Mucosa of rectum (tissue), 2 donors: Measurements from ENCODE around the gene UBR1.

Experiments used
- H3K27ac ChIP-seq, 2 donors: one replicate each; pipeline ENCODE4 v1.7.0; 2013; ENCODE audit warnings: inconsistent platforms in 2 of 2, low read depth in 2 of 2, low read length in 2 of 2
- H3K27me3 ChIP-seq, 2 donors: one replicate each; pipeline ENCODE4 v1.7.0; 2013; ENCODE audit warnings: low read length in 2 of 2; ENCODE audit not compliant: control insufficient read depth in 2 of 2, insufficient read depth in 2 of 2
- H3K36me3 ChIP-seq, 2 donors: one replicate each; pipeline ENCODE4 v1.7.0; 2013; ENCODE audit warnings: low read length in 2 of 2; ENCODE audit not compliant: control insufficient read depth in 2 of 2, insufficient read depth in 2 of 2
- H3K4me1 ChIP-seq, 2 donors: one replicate each; pipeline ENCODE4 v1.7.0; 2013; ENCODE audit warnings: low read length in 2 of 2, mild to moderate bottlenecking in 1 of 2; ENCODE audit not compliant: control insufficient read depth in 2 of 2, insufficient read depth in 2 of 2
- H3K4me3 ChIP-seq, 2 donors: one replicate each; pipeline ENCODE4 v1.7.0; 2013; ENCODE audit warnings: low read length in 2 of 2
- H3K9ac ChIP-seq, 2 donors: one replicate each; pipeline ENCODE4 v1.7.0; 2013; ENCODE audit warnings: low read length in 2 of 2, low read depth in 1 of 2, mild to moderate bottlenecking in 1 of 2
- H3K9me3 ChIP-seq, 2 donors: one replicate each; pipeline ENCODE4 v1.7.0; 2013; ENCODE audit warnings: low read length in 2 of 2; ENCODE audit not compliant: control insufficient read depth in 2 of 2
- donor health status: healthy.
- donor health status: Normal muscosa, but diverticular disease.

Gene UBR1

DNA sequence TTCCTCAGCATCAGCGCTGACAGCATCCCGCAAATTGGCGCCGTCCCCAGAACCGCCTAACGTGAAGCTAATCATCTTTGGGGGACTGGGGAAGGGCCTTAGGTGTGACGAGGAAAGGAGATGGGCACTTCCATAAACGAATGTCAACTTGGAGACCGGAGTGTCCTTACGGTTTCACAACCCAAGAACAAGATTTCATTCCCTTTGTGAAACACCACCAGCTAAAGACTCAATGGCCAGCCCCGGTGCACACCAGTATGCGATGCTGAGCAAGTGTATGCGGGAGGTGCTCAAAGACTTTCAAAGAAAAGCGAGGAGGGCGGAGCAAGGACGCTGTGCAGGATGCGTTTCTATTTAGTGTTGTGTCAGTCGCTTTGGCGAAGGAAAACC, 184.5 kb downstream of the UBR1 start:
- peak overlapping the region; percentile 81 to 95 for H3K4me3 ChIP-seq
- H3K36me3 ChIP-seq, result no peaks in the 10 kb centered on the region
- peak overlapping the region; percentile 60 to 76 for H3K9ac ChIP-seq
- no peaks in the 10 kb centered on the region for H3K27me3 ChIP-seq
- H3K9me3 ChIP-seq, result no peaks in the 10 kb centered on the region
- peak overlapping the region in 1 of 2 donors; percentile 52 for H3K27ac ChIP-seq
- peaks cover 8 to 15% of the 10 kb centered on the region in 2 donors for H3K4me1 ChIP-seq

DNA sequence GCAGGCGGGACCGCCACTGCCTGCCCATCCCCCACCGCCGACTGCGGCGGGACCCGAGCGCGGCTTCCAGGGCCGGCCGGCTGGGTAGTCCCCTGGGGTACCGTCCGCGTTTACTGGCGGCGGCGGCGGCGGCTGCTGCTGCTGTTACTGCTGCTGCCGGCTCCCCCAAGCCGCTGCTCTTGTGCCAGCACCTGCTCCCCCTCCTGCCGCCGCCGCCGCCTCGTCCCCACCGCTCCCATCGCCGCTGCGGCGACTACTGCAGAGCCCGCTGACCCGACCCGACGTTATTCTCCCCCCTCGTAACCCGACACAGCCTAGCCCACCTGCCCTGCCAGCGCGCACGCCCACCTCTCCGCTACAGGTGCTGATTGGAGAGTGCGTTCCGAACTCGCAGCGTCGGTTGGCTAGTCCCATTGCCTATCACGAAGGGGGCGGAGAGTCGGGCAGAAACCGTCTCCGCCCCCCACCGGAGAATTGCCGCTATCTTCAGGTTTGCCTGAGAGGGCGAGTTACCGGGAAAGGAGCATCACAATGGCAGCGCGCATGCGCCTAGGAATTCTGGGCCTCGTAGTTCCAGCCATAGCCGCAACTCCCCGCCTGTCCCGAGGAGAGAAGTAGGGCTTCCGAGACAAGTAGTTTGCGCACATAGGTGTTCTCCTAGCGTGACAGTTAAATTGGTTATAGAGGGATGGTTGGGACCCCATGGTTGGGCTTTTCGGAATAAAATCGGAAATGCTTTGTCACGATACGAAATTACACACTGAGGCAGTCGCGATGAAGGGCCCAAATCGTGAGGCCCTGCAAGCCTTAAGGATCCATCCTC, 185.1 kb downstream of the UBR1 start, which contains the start of gene TTBK2:
Gene TTBK2 (minus strand): TSS at position 260 of the 823 bp plus-strand sequence. CDS start 42,161 bp downstream, outside the sequence.
- H3K36me3 ChIP-seq, result no peaks in the 10 kb centered on the region
- peak within 1 kb of the TSS; percentile 81 to 95 for H3K4me3 ChIP-seq
- peak within 1 kb of the TSS; percentile 74 to 76 for H3K9ac ChIP-seq
- peak within 1 kb of the TSS; percentile 64 to 84 for H3K27ac ChIP-seq
- no peaks in the 10 kb centered on the region for H3K27me3 ChIP-seq
- H3K9me3 ChIP-seq, result no peaks in the 10 kb centered on the region
- H3K4me1 ChIP-seq, result peaks cover 8 to 15% of the 10 kb centered on the region in 2 donors

DNA sequence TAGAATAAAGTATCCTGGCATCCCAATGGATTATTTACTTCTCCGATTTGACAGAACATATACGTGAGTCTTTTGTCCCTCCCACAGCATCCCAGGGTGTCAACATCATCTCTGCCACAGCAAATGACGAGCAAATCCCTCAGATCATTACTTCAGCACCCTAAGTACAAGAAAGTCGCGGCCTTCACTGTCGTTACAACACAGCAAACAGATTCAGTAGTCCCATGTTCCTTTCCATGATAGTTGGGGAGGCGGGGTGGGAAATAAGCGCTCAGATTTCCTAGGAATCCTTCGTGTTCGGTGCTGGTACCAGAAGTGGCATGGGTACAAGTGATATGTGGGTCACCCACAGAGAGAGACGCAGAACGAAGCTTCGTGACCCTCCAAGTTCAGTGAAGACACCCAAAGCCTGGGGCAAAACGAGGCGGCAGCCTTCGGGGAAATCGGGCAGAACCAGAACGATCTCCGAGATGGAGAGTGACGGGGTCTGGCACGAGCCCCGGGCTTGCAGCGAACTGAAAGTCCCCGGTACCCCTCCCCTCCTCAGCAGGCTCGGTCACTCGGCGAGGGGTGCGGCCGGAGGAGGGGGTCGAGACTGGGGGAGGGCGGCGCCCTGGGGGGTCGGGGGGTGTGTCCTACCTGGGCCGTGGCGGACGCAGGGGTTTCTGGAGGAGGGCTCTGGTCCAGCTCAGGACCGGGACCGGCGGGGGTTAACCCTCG, 185.9 kb downstream of the UBR1 start:
- Histone ChIP-seq H3K4me3 (peak overlapping the region; percentile 81 to 95), H3K27me3 (no peaks in the 10 kb centered on the region), H3K9me3 (no peaks in the 10 kb centered on the region), H3K4me1 (peaks cover 8 to 15% of the 10 kb centered on the region in 2 donors), H3K27ac (peak overlapping the region; percentile 64 to 84), H3K9ac (peak overlapping the region; percentile 74 to 76), H3K36me3 (no peaks in the 10 kb centered on the region)

DNA sequence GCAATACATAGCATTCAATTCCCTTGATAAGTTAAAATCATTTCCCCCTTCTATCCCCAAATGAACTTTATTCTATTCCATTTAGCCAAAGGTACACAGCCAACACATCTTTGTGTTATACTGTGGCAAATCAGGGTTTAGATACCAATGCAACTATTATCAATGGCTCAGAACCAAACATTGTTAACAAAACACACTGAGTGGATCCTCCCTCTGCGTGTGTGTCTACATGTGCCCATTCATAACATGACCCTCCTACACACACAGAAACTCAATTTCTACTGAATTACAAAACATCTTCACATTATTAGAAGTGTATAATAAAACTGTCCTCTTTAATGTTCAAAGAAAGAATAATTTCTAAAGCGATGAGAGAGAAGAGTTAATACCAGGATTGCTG, 186.5 kb downstream of the UBR1 start:
- Histone ChIP-seq H3K4me1 (peaks cover 8 to 15% of the 10 kb centered on the region in 2 donors), H3K36me3 (no peaks in the 10 kb centered on the region), H3K27ac (no peak overlapping the region), H3K4me3 (peak overlapping the region; percentile 81 to 95), H3K9ac (peak overlapping the region in 1 of 2 donors; percentile 76), H3K27me3 (no peaks in the 10 kb centered on the region), H3K9me3 (no peaks in the 10 kb centered on the region)

DNA sequence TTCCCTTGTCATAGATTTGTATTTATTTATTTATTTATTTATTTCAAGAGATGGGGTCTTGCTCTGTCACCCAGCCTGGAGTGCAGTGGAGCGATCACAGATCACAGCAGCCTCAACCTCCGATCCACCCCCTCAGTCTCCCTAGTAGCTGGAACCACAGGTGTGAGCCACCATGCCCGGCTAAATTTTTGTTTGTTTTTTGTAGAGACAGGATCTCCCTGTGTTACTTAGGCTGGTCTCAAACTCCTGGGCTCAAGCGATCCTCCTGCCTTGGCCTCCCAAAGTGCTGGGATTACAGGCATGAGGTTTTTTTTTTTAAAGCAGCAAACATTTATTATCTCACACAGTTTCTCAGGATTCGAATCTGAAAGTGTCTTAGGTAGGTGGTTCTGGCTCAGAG, 187.8 kb downstream of the UBR1 start:
- Histone ChIP-seq H3K9me3 (no peaks in the 10 kb centered on the region), H3K4me3 (no peak overlapping the region), H3K36me3 (no peaks in the 10 kb centered on the region), H3K27me3 (no peaks in the 10 kb centered on the region), H3K4me1 (peaks cover 8 to 15% of the 10 kb centered on the region in 2 donors), H3K9ac (no peak overlapping the region), H3K27ac (no peak overlapping the region)

DNA sequence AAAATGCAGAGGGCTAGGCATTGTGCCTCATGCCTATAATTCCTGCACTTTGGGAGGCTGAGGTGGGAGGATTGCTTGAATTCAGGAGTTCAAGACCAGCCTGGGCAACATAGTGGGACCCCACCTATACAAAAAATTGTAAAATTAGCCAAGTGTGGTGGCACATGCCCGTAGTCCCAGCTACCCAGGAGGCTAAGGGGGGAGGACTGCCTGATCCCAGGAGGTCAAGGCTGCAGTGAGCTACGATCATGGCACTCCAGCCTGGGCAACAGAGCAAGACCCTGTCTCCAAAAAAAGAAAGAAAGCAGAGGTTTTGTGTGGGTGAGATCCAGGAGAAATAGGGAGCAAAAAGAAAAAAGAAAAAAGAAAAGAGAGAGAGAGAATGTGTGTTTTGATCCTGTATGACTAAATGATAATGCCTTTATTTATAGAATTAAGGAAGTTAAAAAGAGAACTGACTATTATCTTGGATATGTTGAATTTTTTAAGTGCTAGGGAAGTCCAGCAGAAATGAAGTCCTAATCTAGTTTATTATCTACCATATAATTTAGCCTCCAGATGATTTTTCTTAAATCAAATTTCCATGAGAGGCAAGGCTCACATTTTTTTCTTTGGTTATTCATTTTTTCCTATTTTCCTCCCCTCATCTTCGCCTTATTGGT, 190.1 kb downstream of the UBR1 start:
- Histone ChIP-seq H3K4me3 (no peak overlapping the region), H3K36me3 (no peaks in the 10 kb centered on the region), H3K27ac (no peak overlapping the region), H3K4me1 (peaks cover 0 to 10% of the 10 kb centered on the region in 2 donors), H3K9ac (no peak overlapping the region), H3K27me3 (no peaks in the 10 kb centered on the region), H3K9me3 (no peaks in the 10 kb centered on the region)

DNA sequence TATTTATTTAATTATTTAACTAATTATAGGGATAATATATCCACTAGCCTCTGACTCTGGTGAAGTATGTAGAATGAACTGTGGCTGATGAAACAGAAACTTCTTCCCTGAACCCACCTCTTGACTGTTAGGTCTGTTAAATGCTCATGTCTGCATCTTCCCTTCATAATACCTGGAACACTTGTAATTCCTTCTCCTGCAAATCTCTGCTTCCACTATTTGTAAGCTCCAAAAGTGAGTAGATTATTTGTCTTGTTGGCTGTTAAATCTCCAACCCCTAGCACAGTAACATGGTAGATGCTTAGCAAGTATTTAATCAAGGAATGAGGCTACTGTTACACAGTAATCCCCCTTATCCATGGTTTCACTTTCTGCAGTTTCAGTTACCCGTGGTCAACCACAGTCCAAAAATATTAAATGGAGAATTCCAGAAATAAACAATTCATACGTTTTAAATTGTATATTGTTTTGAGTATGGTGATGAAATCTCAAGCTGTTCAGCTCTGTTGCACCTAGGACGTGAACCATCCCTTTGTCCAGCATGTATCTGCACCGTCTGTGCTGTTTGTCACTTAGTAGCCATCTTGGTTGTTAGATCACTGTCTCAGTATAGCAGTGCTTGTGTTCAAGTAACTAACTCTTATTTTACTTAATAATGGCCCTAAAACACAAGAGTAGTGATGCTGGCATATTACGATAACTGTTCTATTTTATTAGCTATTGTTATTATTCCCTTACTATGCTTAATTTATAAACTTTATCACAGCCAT, 190.9 kb downstream of the UBR1 start:
- Histone ChIP-seq H3K27ac (no peak overlapping the region), H3K36me3 (no peaks in the 10 kb centered on the region), H3K4me3 (peak overlapping the region in 1 of 2 donors; percentile 17), H3K9ac (no peak overlapping the region), H3K4me1 (peaks cover 0 to 9% of the 10 kb centered on the region in 2 donors), H3K27me3 (no peaks in the 10 kb centered on the region), H3K9me3 (no peaks in the 10 kb centered on the region)

DNA sequence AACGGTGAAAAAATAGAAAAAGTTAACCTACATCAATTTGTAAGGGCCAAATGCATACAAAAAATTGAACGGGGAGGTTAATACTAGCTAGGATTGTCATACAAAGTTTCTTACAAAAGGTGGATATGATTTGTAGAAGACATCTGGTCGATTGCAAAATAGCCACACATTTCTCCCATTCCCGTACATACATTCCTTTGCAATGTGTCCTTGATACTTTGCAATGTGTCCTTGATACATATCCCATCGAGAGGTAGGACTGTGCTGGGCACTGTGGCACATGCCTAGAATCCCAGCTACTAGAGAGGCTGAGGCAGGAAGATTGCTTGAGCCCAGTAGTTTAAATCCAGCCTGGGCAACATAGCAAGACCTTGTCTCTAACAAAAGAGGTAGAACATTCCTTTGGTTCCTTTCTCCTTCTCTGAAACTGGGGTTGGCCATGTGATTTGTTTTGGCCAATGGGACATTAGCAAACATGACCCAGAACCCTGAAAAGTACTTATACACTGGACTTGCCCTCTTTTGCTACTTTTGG, 194.7 kb downstream of the UBR1 start:
- Histone ChIP-seq H3K27ac (no peak overlapping the region), H3K9ac (no peak overlapping the region), H3K36me3 (no peaks in the 10 kb centered on the region), H3K4me3 (no peak overlapping the region), H3K4me1 (no peaks in the 10 kb centered on the region), H3K27me3 (no peaks in the 10 kb centered on the region), H3K9me3 (no peaks in the 10 kb centered on the region)

DNA sequence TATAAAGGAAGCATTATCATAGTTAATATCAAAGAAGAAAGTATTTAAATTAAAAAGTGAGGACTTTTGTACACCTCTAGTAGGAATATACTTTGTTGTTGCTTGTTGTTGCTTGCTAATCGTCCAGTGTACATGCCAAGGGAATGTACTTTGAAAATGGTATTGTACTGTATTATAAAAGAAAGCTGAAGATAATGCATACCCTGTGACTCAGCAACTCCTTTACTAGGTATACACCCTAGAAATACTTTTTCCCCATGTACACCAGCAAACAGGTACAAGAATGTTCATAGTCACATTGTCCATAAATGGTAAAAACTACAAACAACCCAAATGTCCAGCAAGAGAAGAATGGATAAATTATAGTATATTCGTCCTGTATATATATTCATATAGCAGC, 197.3 kb downstream of the UBR1 start:
- Histone ChIP-seq H3K4me1 (no peaks in the 10 kb centered on the region), H3K4me3 (no peak overlapping the region), H3K27ac (no peak overlapping the region), H3K27me3 (no peaks in the 10 kb centered on the region), H3K36me3 (no peaks in the 10 kb centered on the region), H3K9ac (no peak overlapping the region), H3K9me3 (no peaks in the 10 kb centered on the region)
